H9 (cell line): Measurements from ENCODE around the gene PMIS2. TPM values are rescaled to one million over a fixed set of nuclear protein-coding genes. Genes with fewer than 3 reads are reported as not detected.

Source experiments
- DNase-seq: peaks from one replicate; pipeline ENCODE4 v3.0.0-alpha.2; 2017
- H2AFZ ChIP-seq: one replicate; pipeline ENCODE4 v1.6.1; 2013; ENCODE audit warnings: mild to moderate bottlenecking, low read length, control low read depth, moderate library complexity
- H2AK5ac ChIP-seq: 2 replicates; pipeline ENCODE4 v1.6.1; 2013; ENCODE audit warnings: low read length, control low read depth, mixed read lengths; ENCODE audit not compliant: insufficient read length
- H2BK120ac ChIP-seq: one replicate; pipeline ENCODE4 v1.6.1; 2013; ENCODE audit warnings: low read depth, mild to moderate bottlenecking, low read length, control low read depth, inconsistent platforms; ENCODE audit not compliant: poor library complexity, severe bottlenecking
- H2BK12ac ChIP-seq: 2 replicates; pipeline ENCODE4 v1.6.1; 2013; ENCODE audit warnings: low read length, control low read depth, mixed read lengths, low read depth; ENCODE audit not compliant: insufficient read length
- H2BK15ac ChIP-seq: 2 replicates; pipeline ENCODE4 v1.6.1; 2013; ENCODE audit warnings: low read depth, low read length, control low read depth
- H2BK20ac ChIP-seq: one replicate; pipeline ENCODE4 v1.6.1; 2013; ENCODE audit warnings: low read depth, mild to moderate bottlenecking, low read length, control low read depth, inconsistent platforms; ENCODE audit not compliant: poor library complexity, severe bottlenecking
- H2BK5ac ChIP-seq: 2 replicates; pipeline ENCODE4 v1.6.1; 2013; ENCODE audit warnings: low read length, control low read depth, mixed read lengths; ENCODE audit not compliant: insufficient read length
- H3K14ac ChIP-seq: 2 replicates; pipeline ENCODE4 v1.6.1; 2013; ENCODE audit warnings: low read length, control low read depth; ENCODE audit not compliant: insufficient read depth
- H3K18ac ChIP-seq: 2 replicates; pipeline ENCODE4 v1.6.1; 2013; ENCODE audit warnings: low read depth, mild to moderate bottlenecking, mixed read lengths, low read length, control low read depth; ENCODE audit not compliant: insufficient read length
- H3K23ac ChIP-seq: 2 replicates; pipeline ENCODE4 v1.6.1; 2013; ENCODE audit warnings: low read length, control low read depth, mixed read lengths, low read depth; ENCODE audit not compliant: insufficient read length
- H3K23me2 ChIP-seq: 2 replicates; pipeline ENCODE4 v1.6.1; 2013; ENCODE audit warnings: low read depth, mild to moderate bottlenecking, mixed read lengths, low read length, control low read depth; ENCODE audit not compliant: insufficient read length, poor library complexity, severe bottlenecking
- H3K27ac ChIP-seq: 2 replicates; pipeline ENCODE4 v1.5.1; 2013; ENCODE audit warnings: low read length, control low read depth, mixed read lengths, low read depth; ENCODE audit not compliant: insufficient read length
- H3K27me3 ChIP-seq: 2 replicates; pipeline ENCODE4 v1.6.1; 2013; ENCODE audit warnings: low read length, control low read depth, inconsistent platforms; ENCODE audit not compliant: insufficient read depth
- H3K4ac ChIP-seq: 2 replicates; pipeline ENCODE4 v1.6.1; 2013; ENCODE audit warnings: low read depth, mild to moderate bottlenecking, control low read depth, inconsistent platforms, low read length, moderate library complexity
- H3K4me1 ChIP-seq: 2 replicates; pipeline ENCODE4 v1.6.1; 2013; ENCODE audit warnings: low read length, control low read depth, inconsistent platforms; ENCODE audit not compliant: insufficient read depth
- H3K4me2 ChIP-seq: 2 replicates; pipeline ENCODE4 v1.6.1; 2013; ENCODE audit warnings: low read length, control low read depth, mixed read lengths; ENCODE audit not compliant: insufficient read length, insufficient read depth
- H3K56ac ChIP-seq: 2 replicates; pipeline ENCODE4 v1.6.1; 2013; ENCODE audit warnings: low read depth, mild to moderate bottlenecking, mixed read lengths, low read length, control low read depth; ENCODE audit not compliant: insufficient read length
- H3K79me1 ChIP-seq: 2 replicates; pipeline ENCODE4 v1.6.1; 2013; ENCODE audit warnings: low read depth, mild to moderate bottlenecking, moderate library complexity, low read length, control low read depth, inconsistent platforms; ENCODE audit not compliant: insufficient read depth, poor library complexity, severe bottlenecking
- H3K79me2 ChIP-seq: 2 replicates; pipeline ENCODE4 v1.6.1; 2013; ENCODE audit warnings: low read length, control low read depth, inconsistent platforms; ENCODE audit not compliant: insufficient read depth
- H3K9ac ChIP-seq: 2 replicates; pipeline ENCODE4 v1.6.1; 2013; ENCODE audit warnings: low read length, control low read depth, mixed read lengths; ENCODE audit not compliant: insufficient read length; ENCODE audit errors: extremely low read depth
- H3K9me3 ChIP-seq: one replicate; pipeline ENCODE4 v1.6.1; 2013; ENCODE audit warnings: low read depth, low read length, inconsistent platforms; ENCODE audit not compliant: control insufficient read depth
- H3T11ph ChIP-seq: one replicate; pipeline ENCODE4 v1.6.1; 2013; ENCODE audit warnings: mild to moderate bottlenecking, low read length, control low read depth, inconsistent platforms
- H4K20me1 ChIP-seq: one replicate; pipeline ENCODE4 v1.6.1; 2013; ENCODE audit not compliant: control insufficient read depth, insufficient read length, insufficient read depth
- H4K5ac ChIP-seq: 2 replicates; pipeline ENCODE4 v1.6.1; 2013; ENCODE audit warnings: low read depth, mild to moderate bottlenecking, mixed read lengths, low read length, control low read depth; ENCODE audit not compliant: insufficient read length
- H4K8ac ChIP-seq: replicated peaks from 2 replicates; pipeline ENCODE4 v1.6.1; 2013; ENCODE audit warnings: low read length, control low read depth, mixed read lengths, low read depth; ENCODE audit not compliant: insufficient read length
- H4K91ac ChIP-seq: 2 replicates; pipeline ENCODE4 v1.6.1; 2013; ENCODE audit warnings: low read depth, mild to moderate bottlenecking, moderate library complexity, mixed read lengths, low read length, control low read depth; ENCODE audit not compliant: insufficient read length
- H3K27ac Mint-ChIP-seq, 3 experiments: 2 replicates in 2 of 3; 3 replicates in 1 of 3; pipeline ENCODE4 v1.8.0; 2020 to 2021; ENCODE audit warnings: mixed read lengths in 3 of 3, mild to moderate bottlenecking in 1 of 3, moderate library complexity in 1 of 3
- H3K27me3 Mint-ChIP-seq: 2 replicates; pipeline ENCODE4 v1.8.0; 2021; ENCODE audit warnings: low read depth, mild to moderate bottlenecking, moderate library complexity, mixed read lengths
- H3K36me3 Mint-ChIP-seq, 3 experiments: 2 replicates in 2 of 3; 3 replicates in 1 of 3; pipeline ENCODE4 v1.8.0; 2020 to 2021; ENCODE audit warnings: low read depth in 3 of 3, mixed read lengths in 3 of 3; ENCODE audit not compliant: insufficient read depth in 1 of 3
- H3K4me1 Mint-ChIP-seq, 2 experiments: 2 replicates each; pipeline ENCODE4 v1.8.0; 2020; ENCODE audit warnings: mixed read lengths in 2 of 2
- H3K4me3 Mint-ChIP-seq, 2 experiments: 2 replicates in 1 of 2; 3 replicates in 1 of 2; pipeline ENCODE4 v1.8.0; 2020 to 2021; ENCODE audit warnings: mild to moderate bottlenecking in 2 of 2, mixed read lengths in 2 of 2, moderate library complexity in 1 of 2
- H3K9me3 Mint-ChIP-seq, 2 experiments: 2 replicates in 1 of 2; 3 replicates in 1 of 2; pipeline ENCODE4 v1.8.0; 2020; ENCODE audit warnings: mild to moderate bottlenecking in 2 of 2, mixed read lengths in 2 of 2, moderate library complexity in 1 of 2
- CTCF ChIP-seq: fragments of 200-600 bp; sonication (generic); conservative IDR thresholded peaks from 3 replicates; pipeline ENCODE4 v1.8.0; 2021; ENCODE audit warnings: antibody characterized with exemption, mild to moderate bottlenecking
- WGBS: extraction: QIAGEN DNeasy Blood & Tissue Kit; methylation state at CpG from one replicate; pipeline ENCODE4 v1.1.7; 2013; ENCODE audit warnings: missing lambda C conversion rate, low lambda C conversion rate, mixed read lengths; ENCODE audit not compliant: insufficient read length; ENCODE audit errors: extremely low coverage; 5-methylcytosine and 5-hydroxymethylcytosine counted together
- long read RNA-seq: library from polyadenylated mRNA; unstranded; transcript quantifications from one replicate; pipeline ENCODE4 v2.0.0, GENCODE V29; 2020
- total RNA-seq: library from RNA; stranded (reverse); gene quantifications from 2 replicates; pipeline ENCODE4 v1.2.1, GENCODE V29; 2021

Gene PMIS2
- total RNA-seq = not detected in 2 replicates
- long read RNA-seq = 0 reads

DNA sequence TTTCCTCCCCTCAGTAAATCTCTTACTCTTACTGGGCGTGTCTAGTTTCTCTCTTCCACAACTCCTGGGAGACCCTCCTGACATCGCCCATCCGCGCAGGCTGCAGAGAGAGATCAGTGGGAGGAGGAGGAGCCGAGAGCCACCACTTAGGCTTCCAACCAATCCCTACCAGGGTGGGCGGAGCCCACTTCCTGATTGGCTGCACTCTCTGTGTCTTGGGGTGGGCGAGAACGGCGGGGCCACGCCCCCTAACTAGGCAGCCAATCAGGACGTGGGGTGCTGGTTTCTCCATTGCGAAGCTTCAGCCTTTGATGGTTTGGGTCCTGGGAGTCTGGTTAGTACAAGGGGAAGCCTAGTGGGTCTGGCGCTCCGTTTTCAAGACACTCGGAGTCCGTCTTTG is at the start of gene PMIS2:
Gene PMIS2, plus strand, starts transcription at position 326 of the 400 bp plus-strand sequence. CDS start 87 bp downstream, outside the sequence.
- Histone ChIP-seq H3K79me2 (no peaks in the 10 kb centered on the region), H3K27ac (no peak within 1 kb of the TSS), H2AFZ (no peak within 1 kb of the TSS), H3K27me3 (no peaks in the 10 kb centered on the region; the same call in 1 of the 2 replicates), H3K56ac (no peak within 1 kb of the TSS), H3K9ac (no peak within 1 kb of the TSS), H3K14ac (no peak within 1 kb of the TSS), H2BK5ac (no peak within 1 kb of the TSS), H3K18ac (no peak within 1 kb of the TSS), H3K23me2 (no peaks in the 10 kb centered on the region), H2AK5ac (no peak within 1 kb of the TSS), H3K4me2 (no peak within 1 kb of the TSS), H4K20me1 (no peaks in the 10 kb centered on the region), H2BK120ac (no peak within 1 kb of the TSS), H3K23ac (no peak within 1 kb of the TSS), H4K5ac (no peak within 1 kb of the TSS), H3T11ph (no peak within 1 kb of the TSS), H2BK12ac (no peak within 1 kb of the TSS), H3K79me1 (no peaks in the 10 kb centered on the region), H4K8ac (no peak within 1 kb of the TSS), H2BK20ac (no peak within 1 kb of the TSS), H3K9me3 (no peaks in the 10 kb centered on the region), H3K4me1 (no peaks in the 10 kb centered on the region), H4K91ac (no peak within 1 kb of the TSS), H3K4ac (no peak within 1 kb of the TSS), H2BK15ac (no peak within 1 kb of the TSS)
- Mint-ChIP-seq H3K9me3 (peaks cover 0 to 1% of the 10 kb centered on the region in 2 experiments; a peak in 2 of 5 replicates), H3K4me1 (peaks cover 0 to 2% of the 10 kb centered on the region in 2 experiments; a peak in 1 of 4 replicates), H3K4me3 (no peak within 1 kb of the TSS), H3K27ac (no peak within 1 kb of the TSS), H3K27me3 (peaks cover 57% of the 10 kb centered on the region), H3K36me3 (no peaks in the 10 kb centered on the region)
- WGBS = no CpG with 5 or more reads among the region's 16 CpGs
- no peak for TF ChIP-seq CTCF
- DNase-seq = peak; percentile 65
